AG08396 (cell line): ENCODE measurements around the gene B4GAT1.
A peak's percentile ranks its signal among the peaks of the same experiment; 100 is the strongest.

Experiments used
- DNase-seq: peaks from one replicate; pipeline ENCODE4 v3.0.0; 2012; ENCODE audit warnings: low spot score, mixed read lengths

The B4GAT1 gene

DNA sequence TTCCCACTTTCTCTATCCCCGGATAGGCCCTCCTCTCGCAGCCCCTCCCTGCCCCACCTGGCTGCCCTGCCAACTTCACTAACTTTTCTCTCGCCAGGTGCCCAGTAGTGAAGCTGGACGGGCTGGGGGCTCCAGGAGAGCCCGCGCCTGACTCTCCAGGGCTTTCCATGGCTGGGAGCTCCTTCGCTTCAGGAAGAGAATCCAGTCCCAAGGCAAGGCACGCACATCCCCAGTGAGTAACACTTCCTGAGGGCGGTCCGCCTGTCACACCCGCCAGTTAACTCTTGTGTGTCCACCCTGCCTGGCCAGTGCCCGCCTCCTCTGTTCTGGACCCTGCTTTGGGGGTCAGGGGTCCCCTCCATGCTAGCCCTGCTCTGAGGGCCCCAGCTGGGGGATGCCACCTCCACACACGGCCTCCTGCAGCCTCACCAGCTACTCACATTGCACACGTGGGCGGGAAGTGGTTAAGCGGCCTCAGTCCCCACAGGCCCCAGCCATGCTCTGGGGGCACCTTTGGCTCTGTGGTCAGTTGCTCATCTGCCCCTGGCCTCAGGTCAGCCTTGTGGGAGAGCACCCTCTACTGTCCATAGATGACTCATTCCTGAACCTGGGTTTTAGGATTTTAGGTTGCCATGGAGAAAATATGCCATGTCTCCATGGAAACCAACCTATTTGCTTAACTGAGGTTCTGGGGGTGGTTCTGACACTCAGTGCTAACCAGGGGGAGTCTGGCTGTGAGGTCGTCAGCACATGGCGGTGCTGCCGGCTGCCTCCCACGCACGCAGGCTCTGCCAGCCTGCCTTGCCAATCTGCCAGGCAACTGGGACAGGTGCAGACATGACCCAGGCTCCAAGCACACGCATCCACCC is 11.0 kb downstream of the B4GAT1 start, which contains the start of gene RIN1:
RIN1 (minus strand) TSS at position 201 of the 869 bp plus-strand sequence; CDS start at position 169, 32 bp downstream.
- DNase-seq, result peak; percentile 96

DNA sequence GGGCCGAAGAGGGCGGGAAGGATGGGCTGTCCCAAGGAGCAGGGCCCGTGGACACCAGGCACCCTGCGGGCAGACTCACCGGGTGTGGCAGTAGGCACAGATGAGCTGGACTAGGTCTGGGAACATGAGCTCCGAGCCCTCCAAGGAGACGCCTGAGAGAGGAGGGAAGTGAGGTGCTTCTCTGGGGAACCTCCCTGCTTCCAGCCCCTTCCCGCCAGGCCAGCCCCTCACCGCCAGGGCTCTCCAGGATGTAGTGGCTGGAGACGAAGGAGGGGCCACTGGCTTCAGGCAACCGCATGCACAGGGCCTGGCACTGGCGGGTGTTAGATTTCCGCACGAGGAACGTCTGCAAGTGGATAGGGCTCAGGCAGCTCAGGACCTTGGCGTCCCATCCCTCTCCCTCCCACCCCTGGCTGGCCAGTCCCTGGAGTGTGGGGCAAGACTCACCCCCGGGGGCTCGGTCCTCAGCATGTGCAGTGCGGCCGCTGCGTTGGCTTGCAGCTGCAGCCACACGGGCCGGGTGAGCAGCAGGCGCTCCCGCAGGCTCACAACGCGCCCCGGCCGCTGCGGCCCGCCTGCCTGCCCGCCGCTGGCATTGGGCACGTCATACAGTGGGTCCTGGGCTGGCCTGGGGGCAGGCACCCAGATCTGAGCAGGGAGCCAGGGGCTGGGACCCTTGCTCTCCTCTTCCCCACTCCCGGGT is 11.7 kb downstream of the B4GAT1 start:
- DNase-seq, result peak; percentile 70

DNA sequence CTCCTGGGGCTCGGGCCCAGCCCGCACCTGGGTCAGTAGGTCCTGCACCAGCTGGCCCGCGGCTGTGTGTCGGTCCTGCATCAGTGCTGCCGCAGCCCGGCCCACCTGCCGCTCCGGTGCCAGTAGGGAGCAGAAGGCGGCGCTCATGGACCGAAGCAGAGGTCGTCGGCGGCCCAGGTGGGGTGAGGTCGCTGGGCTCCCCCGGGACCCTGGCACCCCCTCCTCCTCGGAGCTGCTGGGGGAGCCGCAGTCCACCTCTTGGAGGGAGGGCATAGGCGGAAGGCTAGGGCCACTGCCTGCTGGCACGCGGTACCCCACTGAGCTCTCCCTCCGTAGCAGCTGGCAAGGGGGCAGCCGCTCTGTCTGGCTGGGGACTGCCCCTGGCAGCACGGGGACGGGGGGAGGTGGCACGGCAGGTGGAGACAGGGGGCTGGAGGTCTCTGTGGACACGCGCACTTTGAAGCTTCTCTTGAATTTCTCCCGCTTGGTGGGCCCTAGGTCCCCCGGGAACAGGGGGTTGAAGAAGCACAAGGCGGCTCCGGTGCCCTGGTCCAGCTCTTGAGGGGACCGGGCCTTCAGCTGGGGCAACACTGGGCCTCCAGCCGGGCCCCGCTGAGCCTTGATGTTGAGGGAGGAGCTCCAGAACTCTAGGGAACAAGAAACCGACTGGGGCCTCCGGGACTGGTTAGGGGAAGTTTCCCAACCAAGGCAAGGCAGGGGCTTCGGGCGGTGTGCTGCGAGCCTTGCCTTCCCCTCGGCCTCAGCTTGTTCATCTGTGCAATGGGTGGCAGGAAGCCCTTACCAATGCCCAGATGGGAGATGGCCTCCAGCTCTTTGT is 12.6 kb downstream of the B4GAT1 start:
- no peak for DNase-seq

GRCh38 chr11:66333896-66334604 is 13.4 kb downstream of the B4GAT1 start:
- no peak for DNase-seq

DNA sequence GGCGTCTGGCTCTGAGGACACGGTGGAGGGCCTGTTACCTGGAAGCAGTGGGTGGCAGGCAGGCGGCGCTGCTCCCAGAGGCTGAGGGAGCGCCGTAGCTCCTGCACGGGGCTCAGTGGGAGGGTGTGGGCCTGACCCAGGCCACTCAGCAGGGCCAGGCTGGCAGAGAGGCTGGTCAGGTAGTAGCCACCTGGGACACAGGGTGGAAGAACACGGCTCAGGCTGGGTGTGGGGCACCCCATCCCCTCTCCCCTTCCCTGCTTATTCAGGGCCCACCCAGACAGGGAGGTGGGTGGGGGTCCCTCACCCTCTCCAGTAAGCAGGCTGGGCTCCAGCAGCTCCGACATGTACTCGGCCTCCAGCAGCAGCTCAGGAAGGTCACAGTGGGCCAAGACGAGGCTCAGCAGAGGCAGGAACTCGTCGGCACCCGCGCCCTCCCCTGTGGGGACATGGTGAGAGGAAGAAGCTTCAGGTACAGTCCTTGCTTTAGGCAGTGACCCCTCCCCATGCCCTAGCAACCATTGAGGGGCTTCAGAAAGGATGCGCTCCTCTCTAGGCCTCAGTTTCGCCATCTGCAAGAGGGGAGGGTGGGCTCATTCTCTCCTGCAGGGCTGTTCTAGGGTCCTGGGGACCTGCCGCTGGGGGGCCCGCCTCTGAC is 14.1 kb downstream of the B4GAT1 start:
- DNase-seq, result no peak

GRCh38 chr11:66332371-66333219 is 14.8 kb downstream of the B4GAT1 start:
- DNase-seq, result no peak

DNA sequence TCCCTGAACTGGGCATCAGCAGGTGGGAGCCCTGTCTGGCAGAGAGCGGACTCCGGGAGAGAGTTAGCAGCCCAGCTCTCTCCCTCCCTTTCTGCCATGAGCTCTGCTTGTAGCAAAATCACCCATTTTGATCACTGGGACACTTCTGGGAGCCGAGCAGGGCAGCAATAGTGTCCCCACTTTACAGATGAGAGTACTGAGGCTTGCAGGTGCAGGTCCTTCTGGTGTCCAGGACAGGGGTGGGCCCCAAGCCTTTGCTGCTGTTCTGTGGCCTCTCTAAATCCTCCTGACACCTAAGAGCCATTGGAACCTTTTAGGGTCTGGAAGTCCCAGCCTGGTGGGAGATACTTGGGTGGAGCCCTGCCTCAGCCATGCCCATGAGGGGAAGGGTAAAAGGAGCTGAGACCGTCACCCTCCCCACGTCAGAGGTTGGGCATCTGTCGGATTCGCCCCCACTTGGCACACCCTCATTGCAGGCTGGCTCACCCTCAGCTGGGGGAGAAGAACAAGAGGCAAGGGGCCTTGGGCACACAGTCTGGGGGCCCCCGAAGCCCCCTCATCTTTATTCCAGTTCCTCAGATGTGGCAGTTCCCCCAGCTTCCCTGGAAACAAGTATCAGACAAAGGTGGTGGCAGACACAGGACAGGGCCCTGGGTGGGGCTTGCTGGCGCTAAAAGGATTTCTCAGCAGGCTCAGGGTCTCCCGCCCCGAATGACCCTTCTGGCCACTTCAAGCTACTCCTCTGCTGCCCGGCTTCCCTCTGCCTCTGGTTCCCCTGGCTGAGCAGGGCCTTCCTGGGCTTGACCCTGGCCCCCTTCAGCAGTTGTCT is 15.7 kb downstream of the B4GAT1 start:
- DNase-seq, result no peak

DNA sequence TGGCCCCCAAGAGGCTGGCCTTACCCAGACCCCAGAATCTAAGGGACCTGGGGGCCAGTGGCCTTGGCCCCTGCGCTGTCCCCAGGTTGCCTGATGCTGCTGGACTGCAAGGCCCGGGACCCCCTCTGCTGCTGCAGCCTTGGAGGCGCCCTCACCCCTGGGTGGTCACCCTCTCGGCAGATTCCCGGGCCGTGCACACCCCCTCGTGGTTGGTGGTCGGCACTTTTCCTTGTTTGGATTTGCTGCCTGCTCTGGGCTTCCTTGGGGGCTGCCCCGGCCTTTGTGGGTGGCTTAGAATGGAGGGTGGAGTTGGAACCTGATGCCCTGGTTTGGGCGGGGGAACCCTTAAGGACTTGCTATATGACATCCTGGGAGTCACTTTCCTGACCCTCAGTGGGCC is 16.5 kb downstream of the B4GAT1 start:
- DNase-seq, result no peak

GRCh38 chr11:66329165-66329673 is 18.2 kb downstream of the B4GAT1 start:
- DNase-seq, result no peak

DNA sequence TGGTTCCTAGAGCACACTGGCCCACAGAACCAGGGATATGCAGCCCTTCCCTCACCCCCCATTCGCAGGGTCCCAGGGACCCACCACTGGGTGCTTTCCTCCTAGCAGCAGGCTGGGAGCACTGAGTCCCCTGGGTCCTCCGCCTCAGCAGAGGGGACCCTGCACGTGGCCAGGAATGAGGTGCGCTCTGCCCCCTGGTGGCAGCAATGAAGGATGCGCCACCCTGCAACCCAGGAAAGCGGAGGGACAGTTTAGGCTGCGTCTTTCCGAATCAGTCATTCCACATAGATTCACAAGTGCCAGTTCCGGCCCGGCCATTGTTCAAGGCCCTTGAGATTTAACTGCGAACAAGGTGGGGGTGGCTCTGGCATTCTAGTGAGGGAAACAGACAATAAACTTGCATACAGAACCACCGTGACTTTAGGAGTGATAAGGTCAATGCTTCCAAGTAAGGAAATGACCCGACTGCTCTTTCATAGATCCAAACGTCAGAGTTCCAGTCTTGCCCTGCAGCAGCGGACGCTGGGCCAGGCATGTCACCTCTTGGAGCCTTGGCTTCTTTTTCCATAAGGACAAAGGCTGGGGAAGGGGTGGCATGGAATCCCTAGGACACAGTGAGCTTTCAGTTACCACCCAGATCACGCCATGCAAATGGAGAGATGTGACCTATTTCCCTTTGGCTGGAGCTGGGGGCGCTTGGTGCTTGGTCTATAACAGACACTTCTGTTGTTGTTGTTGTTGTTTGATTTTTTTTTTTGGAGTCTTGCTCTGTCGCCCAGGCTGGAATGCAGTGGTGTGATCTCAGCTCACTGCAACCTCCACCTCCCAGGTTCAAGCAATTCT is 18.9 kb downstream of the B4GAT1 start:
- DNase-seq, result peak; percentile 85

DNA sequence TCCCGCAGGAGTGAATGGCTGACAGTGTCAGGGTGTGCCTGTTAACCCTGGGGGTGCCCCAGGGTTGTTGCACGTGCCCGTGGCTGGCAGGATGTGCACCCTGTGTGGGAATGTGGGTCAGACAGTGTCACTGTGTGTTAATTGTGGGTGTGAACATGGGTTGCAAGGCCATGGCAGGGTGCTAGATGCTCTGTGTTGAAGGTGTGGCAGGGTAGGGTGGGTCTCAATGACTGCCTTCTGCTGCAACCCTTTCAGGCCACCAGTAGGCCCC is 19.5 kb downstream of the B4GAT1 start:
- DNase-seq, result no peak

DNA sequence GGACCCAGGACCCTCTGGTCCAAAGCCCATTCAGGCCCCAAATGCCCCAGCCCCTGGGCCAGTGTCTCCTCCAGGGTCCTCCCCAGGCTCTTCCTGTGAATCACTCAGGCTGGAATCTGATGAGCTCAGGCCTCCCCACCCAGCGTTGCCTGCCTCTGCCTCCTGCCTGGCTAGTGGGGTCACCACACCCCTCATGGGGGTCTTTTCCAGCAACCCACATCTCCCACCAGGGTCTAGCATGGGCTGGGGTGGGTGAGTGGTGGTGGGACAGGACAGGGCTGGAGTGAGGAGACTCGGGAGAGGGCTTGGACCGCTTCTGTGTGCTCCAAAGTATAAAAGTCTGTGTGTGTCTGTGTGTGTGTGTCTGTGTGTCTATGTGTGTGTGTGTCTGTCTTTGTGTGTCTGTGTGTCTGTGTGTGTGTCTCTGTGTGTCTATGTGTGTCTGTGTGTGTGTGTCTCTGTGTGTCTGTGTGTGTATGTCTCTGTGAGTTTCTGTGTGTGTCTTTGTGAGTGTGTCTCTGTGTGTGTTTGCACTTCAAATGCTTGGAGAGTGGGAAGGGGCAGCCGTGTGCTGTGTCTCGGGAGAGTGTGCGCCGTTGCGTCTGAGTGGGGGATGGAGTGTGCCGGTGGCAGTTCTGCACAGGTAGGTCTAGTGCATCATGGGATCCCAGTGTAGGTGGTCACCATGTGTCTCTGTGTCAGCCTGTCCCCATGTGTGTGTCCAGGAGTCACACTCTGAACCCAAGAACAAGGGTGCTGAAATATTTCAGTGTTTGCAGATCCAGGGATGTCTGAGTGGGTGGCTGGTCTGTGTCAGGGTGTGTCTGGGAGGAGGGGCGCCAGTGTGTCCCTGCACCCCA is 20.0 kb downstream of the B4GAT1 start:
- peak; percentile 62 for DNase-seq

DNA sequence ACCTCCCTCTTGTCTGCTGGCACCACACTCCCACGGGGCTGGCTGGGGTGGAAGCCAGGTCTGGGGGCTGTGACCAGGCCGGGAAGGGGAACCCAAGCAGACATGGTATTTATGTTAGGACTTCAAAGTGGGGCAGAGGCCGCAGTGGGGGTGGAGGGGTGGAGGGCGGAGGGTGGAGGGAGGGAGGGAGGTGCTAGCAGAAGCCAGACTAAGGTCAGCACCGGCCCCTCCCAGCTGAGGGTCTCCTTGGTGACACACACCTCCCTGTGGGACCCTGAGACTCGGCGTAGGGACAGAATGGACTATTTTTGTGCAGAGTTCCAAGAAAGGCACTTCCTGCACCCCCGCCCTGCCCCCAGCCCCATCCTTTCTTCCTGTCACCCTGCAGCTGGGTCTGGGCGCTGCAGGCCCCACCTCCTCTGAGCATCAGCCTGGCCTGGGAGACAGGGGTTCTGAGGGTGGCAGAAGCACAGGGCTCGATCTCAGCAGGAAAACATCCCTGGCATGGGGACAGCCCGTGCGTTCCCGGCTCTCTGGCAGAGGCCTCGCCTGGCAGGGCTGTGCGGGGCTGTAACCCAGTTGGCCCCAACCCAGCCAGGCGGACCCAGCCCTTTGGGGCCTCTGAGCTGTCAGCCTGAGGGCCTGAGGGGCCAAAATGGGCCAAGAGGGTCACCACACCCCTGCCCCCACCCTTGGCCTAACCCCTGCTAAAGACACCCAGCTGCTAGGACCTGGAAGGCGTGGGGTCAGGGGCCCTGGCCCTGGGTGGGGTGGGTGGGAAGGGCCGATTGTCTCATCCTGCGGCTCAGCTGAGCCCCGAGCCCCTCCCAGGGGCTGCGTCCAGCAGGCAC is 20.9 kb downstream of the B4GAT1 start:
- peak; percentile 61 for DNase-seq

GRCh38 chr11:66325263-66325671 is 22.2 kb downstream of the B4GAT1 start:
- no peak for DNase-seq

DNA sequence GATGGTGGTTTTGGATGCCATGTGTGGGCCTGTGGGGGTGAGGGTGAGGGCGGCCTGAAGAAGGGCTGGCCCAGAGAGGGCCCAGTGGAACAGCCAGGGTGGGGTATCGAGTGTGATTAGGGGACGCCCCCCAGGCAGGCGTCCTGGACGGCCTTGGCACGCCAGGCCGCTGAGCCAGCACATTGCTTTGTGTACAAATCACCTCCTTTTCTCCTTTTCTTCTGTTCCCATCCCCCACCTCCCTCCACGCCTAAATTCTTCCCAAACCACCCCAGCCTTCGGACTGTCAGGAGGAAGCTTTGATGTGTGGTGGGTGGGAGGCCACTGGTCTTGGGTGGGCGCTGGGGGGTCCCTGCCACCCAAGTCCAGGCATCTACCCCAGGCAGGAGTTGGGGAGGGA is 22.8 kb downstream of the B4GAT1 start:
- DNase-seq, result peak; percentile 48

GRCh38 chr11:66323684-66324083 is 23.7 kb downstream of the B4GAT1 start:
- no peak for DNase-seq
